GM15510 (cell line): ENCODE data around the gene TMEM258.

Experiments
- POLR2A ChIP-seq: IDR thresholded peaks from 3 replicates; pipeline ENCODE4 v1.6.1; 2011; ENCODE audit warnings: borderline replicate concordance; ENCODE audit not compliant: insufficient read length; ENCODE audit errors: extremely low read depth

TMEM258 gene

DNA sequence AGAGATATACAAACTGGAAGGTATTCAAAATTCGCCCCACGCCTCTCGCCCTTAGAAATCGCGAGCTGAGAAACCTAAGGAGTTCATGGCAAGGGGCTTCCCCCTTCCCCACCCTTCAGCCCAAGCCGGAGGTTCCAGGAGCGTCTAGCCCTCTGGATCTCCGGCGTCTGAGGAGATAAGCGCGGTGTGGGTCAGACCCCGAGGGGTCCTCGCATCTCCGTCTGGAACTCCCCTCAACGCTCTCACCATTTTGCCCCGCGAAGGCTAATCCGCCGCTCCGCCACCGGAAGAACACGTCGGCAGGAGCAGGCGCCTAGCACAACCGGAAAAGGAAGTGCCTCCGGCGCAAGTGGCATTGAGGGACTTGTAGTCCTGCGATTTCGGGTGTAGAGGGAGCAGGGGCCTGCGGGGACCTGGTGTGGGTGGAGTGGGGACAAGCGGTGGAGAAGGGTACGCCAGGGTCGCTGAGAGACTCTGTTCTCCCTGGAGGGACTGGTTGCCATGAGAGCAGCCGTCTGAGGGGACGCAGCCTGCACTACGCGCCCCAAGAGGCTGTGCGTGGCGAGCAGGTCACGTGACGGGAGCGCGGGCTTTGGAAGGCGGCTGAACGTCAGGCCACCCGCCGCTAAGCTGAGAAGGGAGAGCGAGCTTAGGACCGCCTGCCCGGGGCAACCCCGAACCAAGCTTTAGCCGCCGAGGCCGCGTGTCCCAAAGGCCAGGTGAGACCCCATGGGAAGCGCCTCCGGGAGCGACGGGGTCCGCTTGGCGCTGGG lies at the start of gene TMEM258, which contains the start of gene FEN1:
TSS of gene TMEM258 (minus strand) at position 290 of the 773 bp plus-strand sequence. CDS start at position 249, 41 bp downstream.
TSS of gene FEN1 (plus strand) at position 602 of the 773 bp plus-strand sequence. CDS start 2,451 bp downstream, outside the sequence.
- TF ChIP-seq POLR2A: peak; percentile 67

DNA sequence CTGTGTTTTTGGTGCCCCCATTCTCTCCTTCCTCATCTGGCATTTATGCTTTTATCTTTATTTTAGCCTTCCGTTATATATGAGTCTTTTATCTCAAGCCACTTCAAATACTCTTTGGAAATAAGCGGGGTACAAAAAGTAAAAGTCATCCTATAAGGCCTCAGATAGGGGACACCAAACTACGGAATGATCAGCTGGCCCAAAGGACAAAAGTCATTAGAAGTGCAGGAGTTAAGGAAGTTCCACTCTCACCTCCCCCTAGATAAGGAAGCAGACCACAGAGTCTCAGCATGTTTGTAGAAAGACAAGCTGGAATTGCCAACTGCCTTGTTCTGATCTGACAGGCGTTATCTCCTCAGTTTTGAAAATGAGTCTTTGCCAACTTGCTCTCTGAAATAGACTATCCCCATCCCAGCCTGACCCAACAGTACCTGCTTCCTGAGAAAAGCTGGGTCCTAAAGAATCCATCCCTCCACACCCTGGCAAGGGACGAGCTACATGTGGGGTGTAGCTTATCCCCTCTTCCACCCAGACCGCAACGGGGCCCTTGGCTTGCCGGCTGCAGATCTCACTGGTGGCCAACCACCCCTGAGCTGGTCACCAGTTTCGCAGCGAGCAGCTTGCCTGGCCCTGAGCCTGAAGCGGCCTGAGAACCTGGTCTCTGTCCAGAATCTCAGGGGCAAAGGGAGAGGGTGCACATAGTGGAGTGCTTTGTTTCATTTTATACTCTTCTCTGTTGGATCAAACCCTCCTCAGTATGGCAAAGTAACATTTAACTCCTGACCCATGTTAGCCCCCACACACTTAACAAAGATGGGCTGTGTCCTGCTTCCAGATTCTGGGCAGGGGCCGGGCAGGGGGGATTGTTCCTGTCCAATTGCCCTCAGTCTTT lies 49.5 kb upstream of the TMEM258 start:
- TF ChIP-seq POLR2A: peak; percentile 10

DNA sequence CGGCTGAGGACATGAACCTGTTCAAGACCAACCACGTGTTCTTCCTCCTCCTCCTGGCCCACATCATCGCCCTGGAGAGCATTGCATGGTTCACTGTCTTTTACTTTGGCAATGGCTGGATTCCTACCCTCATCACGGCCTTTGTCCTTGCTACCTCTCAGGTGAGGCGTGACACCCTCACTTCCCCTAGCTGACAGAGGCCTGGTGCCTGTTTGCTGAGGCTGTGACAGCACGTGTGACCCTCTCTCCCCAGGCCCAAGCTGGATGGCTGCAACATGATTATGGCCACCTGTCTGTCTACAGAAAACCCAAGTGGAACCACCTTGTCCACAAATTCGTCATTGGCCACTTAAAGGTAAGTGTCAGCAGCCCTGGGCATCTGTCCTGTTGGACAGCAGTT lies 48.0 kb upstream of the TMEM258 start:
- no peak for TF ChIP-seq POLR2A

DNA sequence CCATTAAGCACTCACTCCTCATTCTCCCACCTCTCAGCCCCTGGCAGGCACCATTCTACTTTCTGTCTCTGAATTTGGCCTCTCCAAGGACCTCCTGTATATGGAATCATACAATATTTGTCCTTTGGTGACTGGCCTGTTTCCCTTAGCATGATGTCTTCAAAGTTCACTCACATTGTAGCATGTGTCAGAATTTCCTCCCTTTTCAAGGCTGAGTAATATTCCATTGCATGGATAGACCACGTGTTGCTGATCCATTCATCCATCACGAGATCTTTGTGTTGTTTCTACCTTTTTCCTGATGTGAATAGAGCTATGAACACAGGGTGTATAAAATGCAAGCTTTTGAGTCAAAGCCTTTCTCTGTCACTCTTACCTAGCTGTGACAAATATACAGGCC lies 47.3 kb upstream of the TMEM258 start:
- TF ChIP-seq POLR2A: no peak

DNA sequence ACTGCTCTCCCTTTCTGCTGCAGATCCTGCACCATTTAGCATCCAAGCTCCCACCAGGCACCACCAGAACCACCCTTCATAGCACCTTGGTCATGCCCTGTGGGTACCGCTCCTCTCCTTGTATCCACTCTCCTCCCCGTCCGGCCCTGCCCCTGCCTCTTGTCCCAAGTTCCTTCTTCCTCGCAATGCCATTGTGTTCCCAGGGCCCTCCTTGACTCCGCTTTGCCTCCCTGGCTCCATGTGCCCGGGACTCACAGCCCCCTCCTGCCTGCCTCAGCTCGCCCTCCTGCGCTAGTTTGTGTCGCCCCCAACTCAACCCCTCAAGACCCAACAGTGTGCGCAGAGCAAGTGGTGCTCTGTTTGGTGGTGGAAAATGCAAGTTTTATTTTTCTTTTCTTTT lies 46.5 kb upstream of the TMEM258 start:
- TF ChIP-seq POLR2A: peak; percentile 11

DNA sequence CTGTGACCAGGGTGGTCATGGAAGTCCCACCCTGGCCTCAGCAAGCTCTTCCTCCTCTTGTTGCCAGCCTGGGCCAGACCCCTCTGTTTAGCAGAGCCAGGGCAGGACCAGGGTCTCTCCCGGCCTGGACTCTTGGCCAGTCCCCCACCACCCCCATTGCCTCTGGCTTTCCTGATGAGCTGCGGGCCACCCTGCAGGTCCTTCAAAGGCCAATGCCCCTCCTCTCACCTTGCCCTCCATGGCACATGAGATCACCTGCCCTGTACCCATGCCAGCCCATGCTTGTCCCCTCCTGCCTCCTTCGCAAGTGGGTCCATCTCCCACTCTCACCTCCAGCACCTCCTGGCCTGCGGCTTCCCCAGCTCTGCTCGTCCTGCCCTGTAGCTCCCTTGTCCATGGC lies 46.1 kb upstream of the TMEM258 start:
- TF ChIP-seq POLR2A: peak; percentile 16

DNA sequence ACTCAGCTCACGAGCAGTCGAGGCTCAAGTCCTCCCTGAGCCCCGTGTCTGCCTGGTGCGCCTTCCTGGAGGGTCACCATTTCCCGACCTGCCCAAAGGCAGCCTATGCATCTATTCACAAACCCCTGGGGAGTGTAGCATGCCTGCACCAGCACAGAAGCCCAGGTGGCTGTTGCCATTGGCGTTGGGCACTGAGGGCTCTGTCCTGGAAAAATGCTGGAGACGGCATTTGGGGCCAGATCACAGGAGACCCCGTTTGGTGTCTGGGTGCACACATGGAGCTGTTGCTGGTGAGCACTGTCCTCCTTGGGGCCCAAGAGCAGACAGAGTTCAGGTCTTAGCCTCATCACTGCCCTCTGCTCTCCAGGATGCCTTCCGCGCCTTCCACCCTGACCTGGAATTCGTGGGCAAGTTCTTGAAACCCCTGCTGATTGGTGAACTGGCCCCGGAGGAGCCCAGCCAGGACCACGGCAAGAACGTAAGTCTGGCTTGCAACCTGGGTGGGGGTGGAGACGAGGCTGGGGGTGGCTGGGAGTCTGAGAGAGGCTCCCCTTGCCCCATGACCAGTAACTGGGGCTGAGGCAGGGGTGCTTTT lies 45.1 kb upstream of the TMEM258 start:
- no peak for TF ChIP-seq POLR2A

DNA sequence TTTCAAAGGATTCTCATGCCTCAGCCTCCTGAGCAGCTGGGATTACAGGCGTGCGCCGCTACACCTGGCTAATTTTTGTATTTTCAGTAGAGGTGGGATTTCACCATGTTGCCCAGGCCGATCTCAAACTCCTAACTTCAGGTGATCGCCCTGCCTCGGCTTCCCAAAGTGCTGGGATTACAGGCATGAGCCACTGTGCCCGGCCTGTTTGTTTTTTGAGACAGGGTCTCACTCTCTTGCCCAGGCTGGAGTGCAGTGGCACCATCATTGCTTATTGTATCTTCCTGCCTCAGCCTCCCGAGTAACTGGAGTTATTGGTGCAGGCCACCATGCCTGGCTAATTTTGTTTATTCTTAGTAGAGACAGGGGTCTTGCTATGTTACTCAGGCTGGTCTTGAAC lies 43.8 kb upstream of the TMEM258 start:
- TF ChIP-seq POLR2A: no peak

DNA sequence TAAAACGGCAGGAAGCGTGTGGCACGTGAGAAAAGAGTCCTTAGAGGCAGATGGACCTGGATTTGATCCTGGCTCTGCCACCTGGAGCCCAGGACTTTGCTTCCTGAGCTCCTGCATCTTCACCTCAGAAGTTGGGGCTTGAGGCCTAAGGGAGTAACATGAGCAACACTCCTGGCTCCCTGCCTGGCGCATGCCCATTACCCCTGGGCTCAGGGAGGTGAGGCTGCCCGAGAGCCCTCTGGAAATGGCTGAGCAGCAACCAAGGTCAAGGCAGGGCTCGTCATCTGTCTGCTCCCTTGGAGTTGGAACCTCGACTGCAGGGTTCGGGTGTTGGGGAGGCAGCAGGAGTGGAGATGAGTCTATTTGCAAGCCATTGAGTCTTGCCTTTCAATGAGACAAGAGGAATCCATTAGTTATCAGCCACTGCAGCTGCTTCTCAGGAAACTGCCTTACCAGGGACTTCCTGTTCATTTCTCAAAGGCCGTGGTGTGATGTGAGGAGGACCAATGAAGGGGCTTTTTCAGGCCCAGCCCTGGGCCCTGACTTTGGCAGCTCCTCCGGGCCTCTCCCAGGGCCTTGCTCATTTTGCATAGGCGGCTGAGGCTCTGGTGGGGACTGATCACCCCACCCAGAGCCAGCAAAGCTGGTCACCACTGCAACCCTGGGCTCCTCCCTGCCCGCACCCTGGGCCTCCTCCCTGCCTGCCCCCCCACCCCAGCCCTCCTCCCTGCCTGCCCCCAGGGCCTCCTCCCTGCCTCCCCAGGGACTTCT lies 42.1 kb upstream of the TMEM258 start:
- TF ChIP-seq POLR2A: peak; percentile 61

DNA sequence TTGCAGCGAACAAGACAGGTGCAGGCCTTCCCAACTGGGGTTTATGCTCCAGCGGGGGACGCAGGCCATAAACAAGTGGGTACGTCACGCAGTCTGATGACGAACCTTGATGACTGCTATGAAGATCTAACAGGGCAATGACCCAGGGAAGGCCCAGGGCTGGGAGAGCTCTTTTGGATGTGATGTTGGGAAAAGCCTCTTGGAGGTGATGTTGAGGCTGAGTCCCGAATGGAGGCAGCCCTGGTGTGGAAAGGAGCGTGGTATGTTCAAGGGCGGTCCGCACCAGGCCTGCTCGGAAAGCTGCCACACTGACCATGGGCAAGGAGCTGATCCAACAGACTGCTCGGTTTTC lies 41.5 kb upstream of the TMEM258 start:
- no peak for TF ChIP-seq POLR2A

DNA sequence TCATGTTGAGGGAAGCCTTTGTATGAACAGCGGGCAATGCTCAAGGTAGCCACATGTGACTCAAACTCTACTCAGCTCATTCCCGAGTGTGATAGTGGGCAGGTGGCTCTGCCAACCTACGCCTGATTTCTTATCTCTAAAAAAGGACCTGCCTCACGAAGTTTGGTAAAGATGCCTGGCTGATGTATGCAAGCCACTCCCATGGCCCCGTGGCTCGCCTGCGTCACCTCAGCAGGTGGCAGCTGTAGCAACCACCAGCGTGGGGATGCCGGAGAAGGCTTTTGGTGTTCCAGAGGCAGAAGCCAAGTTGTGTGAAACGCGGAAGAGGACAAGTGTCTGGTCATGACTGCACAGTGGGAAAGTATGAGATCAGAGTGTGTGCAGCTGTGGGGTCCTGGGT lies 41.1 kb upstream of the TMEM258 start:
- TF ChIP-seq POLR2A: no peak

DNA sequence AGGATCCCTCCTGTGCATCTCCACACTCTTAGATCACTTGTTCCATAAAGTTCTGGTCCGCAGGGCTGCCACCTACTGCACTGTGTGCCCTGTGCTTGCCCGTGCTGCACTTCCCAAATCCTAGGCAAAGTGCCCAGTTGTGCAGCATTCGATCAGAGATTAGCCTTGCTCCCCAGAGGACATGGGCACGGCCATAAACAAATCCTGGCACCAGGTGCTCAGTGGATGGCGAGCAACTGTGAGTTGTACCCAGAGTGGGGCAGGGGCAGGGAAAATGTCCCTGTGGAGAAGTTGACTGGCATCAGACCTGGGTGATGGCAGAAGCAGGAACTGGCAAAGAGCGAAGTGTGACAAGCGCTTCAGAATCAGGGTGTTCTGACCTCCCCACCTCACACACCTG lies 40.4 kb upstream of the TMEM258 start:
- TF ChIP-seq POLR2A: no peak

DNA sequence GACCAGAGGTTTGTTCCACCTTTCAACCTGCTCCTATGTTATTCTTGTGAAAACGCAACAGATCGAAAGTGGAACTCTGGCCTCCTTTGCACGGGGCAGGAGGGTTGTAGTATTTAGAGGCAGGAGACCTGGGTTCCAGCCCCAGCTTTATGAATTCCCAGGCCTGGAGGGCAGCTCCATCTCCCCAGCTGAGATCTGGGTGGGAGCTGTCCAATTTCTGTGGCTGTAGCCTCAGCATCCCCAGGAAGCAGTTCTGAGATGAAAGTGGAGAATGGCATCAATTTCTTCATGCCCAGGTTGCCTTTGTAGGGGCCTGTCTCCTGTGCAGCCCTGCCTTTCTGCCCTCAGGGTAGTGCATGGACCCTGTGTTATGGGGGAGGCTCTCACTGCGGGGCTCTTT lies 39.8 kb upstream of the TMEM258 start:
- TF ChIP-seq POLR2A: no peak
